ENCODE results near the gene PUM1. TPM values are rescaled to one million over a fixed set of nuclear protein-coding genes. Genes with fewer than 3 reads are reported as not detected.

Gene PUM1
- polyA plus RNA-seq, 4 donors: 16.5 to 76.5 (median 23.3) TPM

GRCh38 chr1:31029026-31029425, 36.5 kb downstream of the PUM1 start:
- Histone ChIP-seq H3K4me3 (ENCODE audit: low read depth in 1 of 3, low read length in 3 of 3) (no peak overlapping the region), H3K4me1 (ENCODE audit: control insufficient read depth in 3 of 3, insufficient read depth in 2 of 3, low read depth in 1 of 3, low read length in 2 of 3) (peaks cover 0 to 8% (median 0%) of the 10 kb centered on the region in 3 donors), H3K27ac (ENCODE audit: low read depth in 1 of 3, low read length in 2 of 3) (no peak overlapping the region), H3K9me3 (ENCODE audit: control insufficient read depth in 2 of 2, insufficient read depth in 1 of 2, low read depth in 1 of 2, low read length in 1 of 2) (no peaks in the 10 kb centered on the region), H3K36me3 (ENCODE audit: control insufficient read depth in 3 of 3, insufficient read depth in 2 of 3, low read depth in 1 of 3, low read length in 3 of 3) (peaks cover 0 to 22% (median 2%) of the 10 kb centered on the region in 3 donors), H3K27me3 (ENCODE audit: control insufficient read depth in 3 of 3, insufficient read depth in 3 of 3, low read length in 3 of 3) (no peaks in the 10 kb centered on the region)
- DNase-seq: no peak
- no peak for FAIRE-seq

- 67 to 88% (median 74%) methylated on average over 3 of the region's 3 CpGs for WGBS, 3 donors
- H3K27me3 ChIP-seq (ENCODE audit: control insufficient read depth in 3 of 3, insufficient read depth in 3 of 3, low read length in 3 of 3): no peaks in the 10 kb centered on the region
- H3K9me3 ChIP-seq (ENCODE audit: control insufficient read depth in 2 of 2, insufficient read depth in 1 of 2, low read depth in 1 of 2, low read length in 1 of 2): no peaks in the 10 kb centered on the region
- peaks cover 0 to 8% (median 0%) of the 10 kb centered on the region in 3 donors for H3K4me1 ChIP-seq (ENCODE audit: control insufficient read depth in 3 of 3, insufficient read depth in 2 of 3, low read depth in 1 of 3, low read length in 2 of 3)
- FAIRE-seq (no peak), DNase-seq (no peak)
- H3K36me3 ChIP-seq (ENCODE audit: control insufficient read depth in 3 of 3, insufficient read depth in 2 of 3, low read depth in 1 of 3, low read length in 3 of 3): peaks cover 0 to 26% (median 5%) of the 10 kb centered on the region in 3 donors
- no peak overlapping the region for H3K27ac ChIP-seq (ENCODE audit: low read depth in 1 of 3, low read length in 2 of 3)
- H3K4me3 ChIP-seq (ENCODE audit: low read depth in 1 of 3, low read length in 3 of 3): no peak overlapping the region
Observed at GRCh38 chr1:31027693-31028526, 37.6 kb downstream of the PUM1 start.

- DNase-seq: peak in 1 of 2 donors; percentile 27
- Histone ChIP-seq H3K27ac (ENCODE audit: low read depth in 1 of 3, low read length in 2 of 3) (no peak overlapping the region), H3K36me3 (ENCODE audit: control insufficient read depth in 3 of 3, insufficient read depth in 2 of 3, low read depth in 1 of 3, low read length in 3 of 3) (peaks cover 0 to 23% (median 3%) of the 10 kb centered on the region in 3 donors), H3K4me1 (ENCODE audit: control insufficient read depth in 3 of 3, insufficient read depth in 2 of 3, low read depth in 1 of 3, low read length in 2 of 3) (peaks cover 0 to 11% (median 4%) of the 10 kb centered on the region in 3 donors), H3K27me3 (ENCODE audit: control insufficient read depth in 3 of 3, insufficient read depth in 3 of 3, low read length in 3 of 3) (no peaks in the 10 kb centered on the region), H3K9me3 (ENCODE audit: control insufficient read depth in 2 of 2, insufficient read depth in 1 of 2, low read depth in 1 of 2, low read length in 1 of 2) (no peaks in the 10 kb centered on the region), H3K4me3 (ENCODE audit: low read depth in 1 of 3, low read length in 3 of 3) (no peak overlapping the region)
- FAIRE-seq: no peak
- 21 to 53% (median 28%) methylated on average over 2 of the region's 2 CpGs for WGBS, 3 donors
Observed at GRCh38 chr1:31022259-31022658, 43.3 kb downstream of the PUM1 start.

- H3K27me3 ChIP-seq (ENCODE audit: control insufficient read depth in 3 of 3, insufficient read depth in 3 of 3, low read length in 3 of 3): no peaks in the 10 kb centered on the region
- DNase-seq (no peak), FAIRE-seq (no peak)
- H3K27ac ChIP-seq (ENCODE audit: low read depth in 1 of 3, low read length in 2 of 3): no peak overlapping the region
- H3K4me3 ChIP-seq (ENCODE audit: low read depth in 1 of 3, low read length in 3 of 3): no peak overlapping the region
- peaks cover 0 to 17% (median 3%) of the 10 kb centered on the region in 3 donors for H3K36me3 ChIP-seq (ENCODE audit: control insufficient read depth in 3 of 3, insufficient read depth in 2 of 3, low read depth in 1 of 3, low read length in 3 of 3)
- WGBS, 3 donors: 42 to 56% (median 52%) methylated on average over 3 of the region's 3 CpGs
- peaks cover 0 to 8% (median 4%) of the 10 kb centered on the region in 3 donors for H3K4me1 ChIP-seq (ENCODE audit: control insufficient read depth in 3 of 3, insufficient read depth in 2 of 3, low read depth in 1 of 3, low read length in 2 of 3)
- no peaks in the 10 kb centered on the region for H3K9me3 ChIP-seq (ENCODE audit: control insufficient read depth in 2 of 2, insufficient read depth in 1 of 2, low read depth in 1 of 2, low read length in 1 of 2)
Observed at GRCh38 chr1:31020007-31020790, 45.3 kb downstream of the PUM1 start.

GRCh38 chr1:31019401-31019800, 46.1 kb downstream of the PUM1 start:
- 42 to 48% (median 45%) methylated on average over 3 of the region's 3 CpGs for WGBS, 3 donors
- H3K27ac ChIP-seq (ENCODE audit: low read depth in 1 of 3, low read length in 2 of 3): no peak overlapping the region
- no peaks in the 10 kb centered on the region for H3K9me3 ChIP-seq (ENCODE audit: control insufficient read depth in 2 of 2, insufficient read depth in 1 of 2, low read depth in 1 of 2, low read length in 1 of 2)
- FAIRE-seq (no peak), DNase-seq (no peak)
- peaks cover 0 to 17% (median 3%) of the 10 kb centered on the region in 3 donors for H3K36me3 ChIP-seq (ENCODE audit: control insufficient read depth in 3 of 3, insufficient read depth in 2 of 3, low read depth in 1 of 3, low read length in 3 of 3)
- H3K4me3 ChIP-seq (ENCODE audit: low read depth in 1 of 3, low read length in 3 of 3): no peak overlapping the region
- H3K27me3 ChIP-seq (ENCODE audit: control insufficient read depth in 3 of 3, insufficient read depth in 3 of 3, low read length in 3 of 3): no peaks in the 10 kb centered on the region
- peaks cover 0 to 4% (median 3%) of the 10 kb centered on the region in 3 donors for H3K4me1 ChIP-seq (ENCODE audit: control insufficient read depth in 3 of 3, insufficient read depth in 2 of 3, low read depth in 1 of 3, low read length in 2 of 3)

GRCh38 chr1:31016868-31017267, 48.6 kb downstream of the PUM1 start:
- WGBS, 3 donors: 37 to 58% (median 39%) methylated on average over 3 of the region's 3 CpGs
- no peaks in the 10 kb centered on the region for H3K9me3 ChIP-seq (ENCODE audit: control insufficient read depth in 2 of 2, insufficient read depth in 1 of 2, low read depth in 1 of 2, low read length in 1 of 2)
- no peaks in the 10 kb centered on the region for H3K27me3 ChIP-seq (ENCODE audit: control insufficient read depth in 3 of 3, insufficient read depth in 3 of 3, low read length in 3 of 3)
- no peak overlapping the region for H3K27ac ChIP-seq (ENCODE audit: low read depth in 1 of 3, low read length in 2 of 3)
- no peak overlapping the region for H3K4me3 ChIP-seq (ENCODE audit: low read depth in 1 of 3, low read length in 3 of 3)
- H3K4me1 ChIP-seq (ENCODE audit: control insufficient read depth in 3 of 3, insufficient read depth in 2 of 3, low read depth in 1 of 3, low read length in 2 of 3): peaks cover under 1 to 16% (median 12%) of the 10 kb centered on the region in 3 donors
- peaks cover 0 to 13% (median 0%) of the 10 kb centered on the region in 3 donors for H3K36me3 ChIP-seq (ENCODE audit: control insufficient read depth in 3 of 3, insufficient read depth in 2 of 3, low read depth in 1 of 3, low read length in 3 of 3)
- no peak for DNase-seq
- FAIRE-seq: no peak

- 18 to 51% (median 40%) methylated on average over 3 of the region's 3 CpGs for WGBS, 3 donors
- Histone ChIP-seq H3K4me3 (ENCODE audit: low read depth in 1 of 3, low read length in 3 of 3) (no peak overlapping the region), H3K27ac (ENCODE audit: low read depth in 1 of 3, low read length in 2 of 3) (peak overlapping the region in 1 of 3 donors; percentile 50), H3K4me1 (ENCODE audit: control insufficient read depth in 3 of 3, insufficient read depth in 2 of 3, low read depth in 1 of 3, low read length in 2 of 3) (peaks cover 7 to 20% (median 17%) of the 10 kb centered on the region in 3 donors), H3K27me3 (ENCODE audit: control insufficient read depth in 3 of 3, insufficient read depth in 3 of 3, low read length in 3 of 3) (no peaks in the 10 kb centered on the region), H3K9me3 (ENCODE audit: control insufficient read depth in 2 of 2, insufficient read depth in 1 of 2, low read depth in 1 of 2, low read length in 1 of 2) (no peaks in the 10 kb centered on the region), H3K36me3 (ENCODE audit: control insufficient read depth in 3 of 3, insufficient read depth in 2 of 3, low read depth in 1 of 3, low read length in 3 of 3) (peaks cover 0 to 12% (median 0%) of the 10 kb centered on the region in 3 donors)
- DNase-seq (peak; percentile 17 to 48), FAIRE-seq (no peak)
Observed at GRCh38 chr1:31013187-31013864, 52.2 kb downstream of the PUM1 start.
